ENCODE results near the gene TTLL7.

TTLL7 gene

GRCh38 chr1:83849191-83850061, 149.5 kb downstream of the TTLL7 start:
- no peak for DNase-seq
- Histone ChIP-seq H3K4me1 (ENCODE audit: control insufficient read depth, insufficient read depth, low read depth, low read length) (no peaks in the 10 kb centered on the region), H2AK5ac (ENCODE audit: low read length, severe bottlenecking) (no peak overlapping the region), H3K23ac (ENCODE audit: low read length in 2 of 2) (no peak overlapping the region), H3K27me3 (ENCODE audit: control insufficient read depth in 1 of 2, insufficient read depth in 1 of 2, low read length in 2 of 2) (no peaks in the 10 kb centered on the region), H2BK5ac (ENCODE audit: low read depth, low read length, poor library complexity, severe bottlenecking) (no peak overlapping the region), H2BK12ac (ENCODE audit: low read length in 2 of 2) (no peak overlapping the region), H4K8ac (ENCODE audit: low read length) (no peak overlapping the region), H2BK120ac (ENCODE audit: low read depth, low read length) (no peak overlapping the region), H3K18ac (ENCODE audit: low read depth in 1 of 2, low read length in 2 of 2) (no peak overlapping the region), H3K14ac (ENCODE audit: low read length in 2 of 2) (no peak overlapping the region), H3K9me3 (ENCODE audit: control insufficient read depth, low read length) (no peaks in the 10 kb centered on the region), H4K91ac (ENCODE audit: low read length) (no peak overlapping the region), H2BK15ac (ENCODE audit: low read depth, poor library complexity, severe bottlenecking) (no peak overlapping the region), H3K36me3 (ENCODE audit: control insufficient read depth in 1 of 2, insufficient read depth in 2 of 2, low read depth in 1 of 2, low read length in 2 of 2) (no peaks in the 10 kb centered on the region), H3K9ac (ENCODE audit: low read length) (no peak overlapping the region), H3K4ac (ENCODE audit: low read depth in 1 of 2, low read length in 2 of 2) (no peak overlapping the region), H3K4me3 (ENCODE audit: insufficient read depth in 1 of 2, low read depth in 1 of 2, low read length in 2 of 2) (no peak overlapping the region), H3K79me1 (replicated peaks; ENCODE audit: low read length, poor library complexity, severe bottlenecking) (no peaks in the 10 kb centered on the region), H3K4me2 (ENCODE audit: low read length, poor library complexity, severe bottlenecking) (no peak overlapping the region), H3K27ac (ENCODE audit: low read length, poor library complexity, severe bottlenecking) (no peak overlapping the region), H2AFZ (ENCODE audit: low read depth, low read length) (no peak overlapping the region)
- WGBS: 100% methylated on average over 1 of the region's 3 CpGs

GRCh38 chr1:83846138-83846537, 152.8 kb downstream of the TTLL7 start:
- no peak for DNase-seq
- Histone ChIP-seq H3K4ac (ENCODE audit: low read depth in 1 of 2, low read length in 2 of 2) (no peak overlapping the region), H3K36me3 (ENCODE audit: control insufficient read depth in 1 of 2, insufficient read depth in 2 of 2, low read depth in 1 of 2, low read length in 2 of 2) (no peaks in the 10 kb centered on the region), H2BK12ac (ENCODE audit: low read length in 2 of 2) (no peak overlapping the region), H3K4me1 (ENCODE audit: control insufficient read depth, insufficient read depth, low read depth, low read length) (no peaks in the 10 kb centered on the region), H3K9ac (ENCODE audit: low read length) (no peak overlapping the region), H2AFZ (ENCODE audit: low read depth, low read length) (no peak overlapping the region), H2AK5ac (ENCODE audit: low read length, severe bottlenecking) (no peak overlapping the region), H3K4me2 (ENCODE audit: low read length, poor library complexity, severe bottlenecking) (no peak overlapping the region), H4K91ac (ENCODE audit: low read length) (no peak overlapping the region), H3K27ac (ENCODE audit: low read length, poor library complexity, severe bottlenecking) (no peak overlapping the region), H2BK5ac (ENCODE audit: low read depth, low read length, poor library complexity, severe bottlenecking) (no peak overlapping the region), H3K23ac (ENCODE audit: low read length in 2 of 2) (no peak overlapping the region), H3K14ac (ENCODE audit: low read length in 2 of 2) (no peak overlapping the region), H3K4me3 (ENCODE audit: insufficient read depth in 1 of 2, low read depth in 1 of 2, low read length in 2 of 2) (no peak overlapping the region), H3K9me3 (ENCODE audit: control insufficient read depth, low read length) (no peaks in the 10 kb centered on the region), H2BK120ac (ENCODE audit: low read depth, low read length) (no peak overlapping the region), H3K27me3 (ENCODE audit: control insufficient read depth in 1 of 2, insufficient read depth in 1 of 2, low read length in 2 of 2) (no peaks in the 10 kb centered on the region), H3K79me1 (replicated peaks; ENCODE audit: low read length, poor library complexity, severe bottlenecking) (no peaks in the 10 kb centered on the region), H4K8ac (ENCODE audit: low read length) (no peak overlapping the region), H3K18ac (ENCODE audit: low read depth in 1 of 2, low read length in 2 of 2) (no peak overlapping the region), H2BK15ac (ENCODE audit: low read depth, poor library complexity, severe bottlenecking) (no peak overlapping the region)
- no CpG with 5 or more reads among the region's 1 CpG for WGBS

DNA sequence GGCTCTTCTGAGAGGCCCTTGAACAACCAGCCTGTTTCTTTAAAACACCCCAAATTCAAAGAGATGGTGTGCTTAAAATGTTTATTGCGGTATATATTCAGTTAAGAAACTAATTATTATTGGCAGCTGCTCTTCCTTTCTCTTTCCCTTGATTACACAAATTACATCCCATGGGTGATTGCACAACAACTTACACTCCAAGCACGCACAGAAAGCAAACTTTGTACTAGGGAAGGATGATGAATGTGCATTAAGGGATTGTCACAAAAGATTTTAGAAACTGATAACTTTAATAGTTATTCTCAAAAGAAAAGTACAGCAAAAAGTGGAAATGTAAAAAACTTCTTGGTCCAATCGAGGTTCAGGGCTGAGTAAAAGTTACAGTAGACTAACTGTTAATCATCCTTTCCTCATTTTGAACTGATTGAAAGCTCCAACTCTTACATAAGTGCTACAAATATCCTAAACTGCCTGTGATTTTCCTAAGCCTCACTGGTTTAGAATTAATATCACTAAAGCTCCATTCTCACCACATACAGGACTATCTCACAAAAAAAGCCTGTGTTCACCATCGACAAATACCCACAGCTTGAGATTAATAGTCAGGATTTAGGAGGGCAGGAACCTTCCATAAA, 153.4 kb downstream of the TTLL7 start:
- peak; percentile 76 for DNase-seq

GRCh38 chr1:83844546-83844945, 154.4 kb downstream of the TTLL7 start:
- DNase-seq: no peak
- Histone ChIP-seq H2AFZ (ENCODE audit: low read depth, low read length) (no peak overlapping the region), H3K79me1 (replicated peaks; ENCODE audit: low read length, poor library complexity, severe bottlenecking) (no peaks in the 10 kb centered on the region), H3K9me3 (ENCODE audit: control insufficient read depth, low read length) (no peaks in the 10 kb centered on the region), H2BK15ac (ENCODE audit: low read depth, poor library complexity, severe bottlenecking) (no peak overlapping the region), H3K23ac (ENCODE audit: low read length in 2 of 2) (no peak overlapping the region), H3K14ac (ENCODE audit: low read length in 2 of 2) (no peak overlapping the region), H2BK5ac (ENCODE audit: low read depth, low read length, poor library complexity, severe bottlenecking) (no peak overlapping the region), H4K91ac (ENCODE audit: low read length) (no peak overlapping the region), H3K4me3 (ENCODE audit: insufficient read depth in 1 of 2, low read depth in 1 of 2, low read length in 2 of 2) (no peak overlapping the region), H2BK120ac (ENCODE audit: low read depth, low read length) (no peak overlapping the region), H3K36me3 (ENCODE audit: control insufficient read depth in 1 of 2, insufficient read depth in 2 of 2, low read depth in 1 of 2, low read length in 2 of 2) (no peaks in the 10 kb centered on the region), H3K4me1 (ENCODE audit: control insufficient read depth, insufficient read depth, low read depth, low read length) (no peaks in the 10 kb centered on the region), H3K4me2 (ENCODE audit: low read length, poor library complexity, severe bottlenecking) (no peak overlapping the region), H3K4ac (ENCODE audit: low read depth in 1 of 2, low read length in 2 of 2) (no peak overlapping the region), H3K27me3 (ENCODE audit: control insufficient read depth in 1 of 2, insufficient read depth in 1 of 2, low read length in 2 of 2) (no peaks in the 10 kb centered on the region), H2AK5ac (ENCODE audit: low read length, severe bottlenecking) (no peak overlapping the region), H3K9ac (ENCODE audit: low read length) (no peak overlapping the region), H3K27ac (ENCODE audit: low read length, poor library complexity, severe bottlenecking) (no peak overlapping the region), H4K8ac (ENCODE audit: low read length) (no peak overlapping the region), H2BK12ac (ENCODE audit: low read length in 2 of 2) (peak overlapping the region in 1 of 2 experiments; percentile 30), H3K18ac (ENCODE audit: low read depth in 1 of 2, low read length in 2 of 2) (peak overlapping the region in 1 of 2 experiments; percentile 11)
- 100% methylated on average over 3 of the region's 3 CpGs for WGBS

More for the DNA sequence above, 153.4 kb downstream of the TTLL7 start:
- Histone ChIP-seq H3K14ac (ENCODE audit: low read length in 2 of 2) (no peak overlapping the region), H2AFZ (ENCODE audit: low read depth, low read length) (no peak overlapping the region), H4K8ac (ENCODE audit: low read length) (no peak overlapping the region), H2BK15ac (ENCODE audit: low read depth, poor library complexity, severe bottlenecking) (no peak overlapping the region), H2AK5ac (ENCODE audit: low read length, severe bottlenecking) (no peak overlapping the region), H3K9me3 (ENCODE audit: control insufficient read depth, low read length) (no peaks in the 10 kb centered on the region), H3K27ac (ENCODE audit: low read length, poor library complexity, severe bottlenecking) (no peak overlapping the region), H3K4ac (ENCODE audit: low read depth in 1 of 2, low read length in 2 of 2) (no peak overlapping the region), H3K23ac (ENCODE audit: low read length in 2 of 2) (no peak overlapping the region), H3K36me3 (ENCODE audit: control insufficient read depth in 1 of 2, insufficient read depth in 2 of 2, low read depth in 1 of 2, low read length in 2 of 2) (no peaks in the 10 kb centered on the region), H3K4me3 (ENCODE audit: insufficient read depth in 1 of 2, low read depth in 1 of 2, low read length in 2 of 2) (no peak overlapping the region), H3K9ac (ENCODE audit: low read length) (peak overlapping the region; percentile 29), H2BK5ac (ENCODE audit: low read depth, low read length, poor library complexity, severe bottlenecking) (no peak overlapping the region), H3K18ac (ENCODE audit: low read depth in 1 of 2, low read length in 2 of 2) (no peak overlapping the region), H4K91ac (ENCODE audit: low read length) (no peak overlapping the region), H3K4me1 (ENCODE audit: control insufficient read depth, insufficient read depth, low read depth, low read length) (no peaks in the 10 kb centered on the region), H3K27me3 (ENCODE audit: control insufficient read depth in 1 of 2, insufficient read depth in 1 of 2, low read length in 2 of 2) (no peaks in the 10 kb centered on the region), H2BK120ac (ENCODE audit: low read depth, low read length) (no peak overlapping the region), H2BK12ac (ENCODE audit: low read length in 2 of 2) (no peak overlapping the region), H3K4me2 (ENCODE audit: low read length, poor library complexity, severe bottlenecking) (no peak overlapping the region), H3K79me1 (replicated peaks; ENCODE audit: low read length, poor library complexity, severe bottlenecking) (no peaks in the 10 kb centered on the region)
- WGBS: 89% methylated on average over 2 of the region's 4 CpGs

Data from mesenchymal stem cell (in vitro differentiated cells and primary cell).